HepG2 (cell line): Measurements from ENCODE around the gene ESYT1. TPM values are rescaled to one million over a fixed set of nuclear protein-coding genes. Genes with fewer than 3 reads are reported as not detected.

Experiments
- ATAC-seq: fragments of 200-7000 bp; cut with Tn5 transposase; 3 replicates; pipeline ENCODE4 v1.9.1; 2020; ENCODE audit warnings: mild to moderate bottlenecking, moderate library complexity
- BruUV-seq: library from RNA; stranded (reverse); fragments of 400-500 nt; replicated peaks from 2 replicates; lab custom pipeline; 2021; lab: Mats Ljungman, UMichigan
- CTCF ChIA-PET: fragments of 300-600 bp; formaldehyde crosslinking; extraction: SDS; loops from one replicate; lab custom pipeline; 2021; ENCODE audit warnings: low total read pairs, inconsistent platforms, low intra/inter-chr PET ratio; lab: Yijun Ruan, JAX
- POLR2A ChIA-PET: fragments of 350-600 bp; sonication (Branson Sonifier 250); formaldehyde crosslinking; loops from one replicate; lab custom pipeline; 2020; ENCODE audit warnings: antibody characterized with exemption, inconsistent platforms; lab: Yijun Ruan, JAX
- DNase-seq: peaks from one replicate; pipeline ENCODE4 v3.0.0-alpha.2; 2015; ENCODE audit warnings: low spot score
- FAIRE-seq: peaks from 3 replicates; lab custom pipeline; 2011; peaks lifted over from hg19 to GRCh38; lab: Jason Lieb, UNC
- H2AFZ ChIP-seq: one replicate; pipeline ENCODE4 v1.6.1; 2011; ENCODE audit warnings: low read length, inconsistent platforms
- H3K27ac ChIP-seq: fragments of 300-600 bp; 3 replicates; pipeline ENCODE4 v1.8.0; 2011; ENCODE audit warnings: mixed run types, mild to moderate bottlenecking, mixed read lengths, low read length, inconsistent platforms; ENCODE audit not compliant: insufficient read depth; ENCODE audit errors: extremely low read length
- H3K27me3 ChIP-seq, 2 experiments: fragments of 200-600 bp in 1 of 2; 2 replicates in 1 of 2; 3 replicates in 1 of 2; pipeline versions ENCODE4 v1.6.0 to v1.8.0; 2011; ENCODE audit warnings: low read length in 2 of 2, mild to moderate bottlenecking in 2 of 2, moderate library complexity in 2 of 2, inconsistent platforms in 1 of 2; ENCODE audit not compliant: insufficient read depth in 2 of 2, control insufficient read depth in 1 of 2
- H3K36me3 ChIP-seq, 2 experiments: fragments of 200-600 bp in 1 of 2; replicated peaks in 1 of 2; 2 replicates in 1 of 2; 3 replicates in 1 of 2; pipeline versions ENCODE4 v1.5.1 to v1.8.0; 2011; ENCODE audit warnings: low read length in 2 of 2, inconsistent platforms in 1 of 2; ENCODE audit not compliant: insufficient read depth in 2 of 2, control insufficient read depth in 1 of 2
- H3K4me1 ChIP-seq: 2 replicates; pipeline ENCODE4 v1.5.1; 2012; ENCODE audit warnings: low read length, inconsistent platforms; ENCODE audit not compliant: insufficient read depth
- H3K4me2 ChIP-seq: 2 replicates; pipeline ENCODE4 v1.6.0; 2011; ENCODE audit warnings: low read depth, low read length, inconsistent platforms
- H3K4me3 ChIP-seq, 3 experiments: fragments of 200-600 bp in 1 of 3; sonication (generic), shearing (Covaris generic) in 1 of 3; replicated peaks in 1 of 3; 2 replicates each; pipeline ENCODE4 v1.5.1; 2011 to 2016; ENCODE audit warnings: low read length in 3 of 3, inconsistent platforms in 2 of 3, low read depth in 2 of 3, mild to moderate bottlenecking in 2 of 3, control low read depth in 1 of 3, mixed read lengths in 1 of 3; ENCODE audit not compliant: insufficient read depth in 1 of 3
- H3K79me2 ChIP-seq: one replicate; pipeline ENCODE4 v1.6.1; 2011; ENCODE audit warnings: low read length, inconsistent platforms; ENCODE audit not compliant: insufficient read depth
- H3K9ac ChIP-seq: 2 replicates; pipeline ENCODE4 v1.6.0; 2011; ENCODE audit warnings: mild to moderate bottlenecking, low read depth, low read length, inconsistent platforms; ENCODE audit not compliant: insufficient read depth
- H3K9me3 ChIP-seq: 2 replicates; pipeline ENCODE4 v1.5.1; 2012; ENCODE audit warnings: mild to moderate bottlenecking, low read length
- H4K20me1 ChIP-seq: 2 replicates; pipeline ENCODE4 v1.6.0; 2011; ENCODE audit warnings: inconsistent platforms, mild to moderate bottlenecking, low read length, moderate library complexity; ENCODE audit not compliant: insufficient read depth
- CERS6 ChIP-seq: sonication (generic); formaldehyde crosslinking; IDR thresholded peaks from 2 replicates; pipeline ENCODE4 v1.5.0; 2020; ENCODE audit warnings: missing genetic modification reagents
- HNF4A ChIP-seq: sonication (generic); formaldehyde crosslinking; IDR thresholded peaks from 2 replicates; pipeline ENCODE4 v1.4.0; 2020; ENCODE audit warnings: missing genetic modification reagents
- HNRNPH1 ChIP-seq: fragments of 200-400 bp; formaldehyde crosslinking; optimal IDR thresholded peaks from 2 replicates; pipeline ENCODE3; 2017; ENCODE audit warnings: mild to moderate bottlenecking, low read depth, low read length
- PATZ1 ChIP-seq: sonication (generic); formaldehyde crosslinking; IDR thresholded peaks from 2 replicates; pipeline ENCODE4 v1.4.0; 2020; ENCODE audit warnings: missing genetic modification reagents
- RAD21 ChIP-seq: fragments of 450-650 bp; formaldehyde crosslinking; IDR thresholded peaks from 2 replicates; pipeline ENCODE4 v1.5.0; 2020; ENCODE audit warnings: mild to moderate bottlenecking
- SMC3 ChIP-seq: IDR thresholded peaks from 2 replicates; pipeline ENCODE4 v1.6.1; 2011; ENCODE audit warnings: low read length, improper control_type of control experiment
- THAP9 ChIP-seq: sonication (generic); formaldehyde crosslinking; IDR thresholded peaks from 2 replicates; pipeline ENCODE4; 2020; ENCODE audit warnings: missing genetic modification reagents, mild to moderate bottlenecking, borderline replicate concordance
- ZNF574 ChIP-seq: sonication (generic); formaldehyde crosslinking; IDR thresholded peaks from 2 replicates; pipeline ENCODE4 v1.4.0; 2020; ENCODE audit warnings: missing genetic modification reagents
- ZNF687 ChIP-seq: sonication (generic); formaldehyde crosslinking; IDR thresholded peaks from 2 replicates; pipeline ENCODE4 v1.5.1; 2020; ENCODE audit warnings: mild to moderate bottlenecking, missing genetic modification reagents, moderate library complexity
- WGBS: methylation state at CpG from one replicate; pipeline ENCODE4 v1.1.6; 2017; ENCODE audit warnings: low lambda C conversion rate; 5-methylcytosine and 5-hydroxymethylcytosine counted together
- in situ Hi-C: cut with HindIII; loops from 2 replicates; pipeline ENCODE4 v1.10.0; 2017; ENCODE audit warnings: low pct_unique_long_range_greater_than_20kb; ENCODE audit not compliant: extremely low pct_ligation_motif_present
- intact Hi-C: fragments of 100-400 bp; cut with micrococcal nuclease; formaldehyde crosslinking; loops from one replicate; pipeline ENCODE4 v1.10.0; 2022; ENCODE audit not compliant: unreplicated experiment
- polyA plus RNA-seq, 8 experiments: library from polyadenylated mRNA; depleted of rRNA in 3 of 8; stranded (reverse) in 7 of 8; unstranded in 1 of 8; fragments of >200 nt; fragmentation: Illumina TruSeq in 4 of 8; extraction: Trizol in 4 of 8; gene quantifications; 2 replicates each; pipeline versions ENCODE4 v1.2.1 to v1.2.3, GENCODE V29; 2011 to 2016; ENCODE audit warnings: low read depth in 4 of 8, missing spikeins in 1 of 8, mixed read lengths in 1 of 8; ENCODE audit not compliant: insufficient read depth in 1 of 8
- total RNA-seq, 5 experiments: library from RNA; depleted of rRNA; stranded (reverse); fragments of >200 nt; fragmentation: Illumina TruSeq; extraction: Trizol; gene quantifications; 2 replicates each; pipeline ENCODE4 v1.2.3, GENCODE V29; 2016; ENCODE audit warnings: low read depth in 1 of 5

Gene ESYT1
- total and polyA plus RNA-seq, 2 of the 13 experiments (the other 11 are each of a cell fraction or from before 2014, with no cell fraction given), result 66.9 to 71.0 TPM

GRCh38 chr12:56084958-56085543 is 43.0 kb upstream of the ESYT1 start:
- no peak overlapping the region for H2AFZ ChIP-seq
- peak overlapping the region; percentile 8 for H3K27ac ChIP-seq
- POLR2A ChIA-PET, result interaction anchor here (0.7 to 10.2 kb wide), 4 partner anchors 11 to 33 kb away, joined by 3 to 279 read pairs (median 66); partner anchors contain the start of genes PA2G4, RPL41 and ZC3H10
- H3K4me3 ChIP-seq, result no peak overlapping the region
- intact Hi-C loops, result no loop called here
- no peak for ATAC-seq
- H3K9ac ChIP-seq, result no peak overlapping the region
- FAIRE-seq, result no peak
- H3K36me3 ChIP-seq, result peaks cover 29 to 59% of the 10 kb centered on the region in 2 experiments
- no peaks in the 10 kb centered on the region; a peak in 1 of 5 replicates for H3K27me3 ChIP-seq
- BruUV-seq, result no TSS peak
- CTCF ChIA-PET, result no interaction called here
- WGBS, result 94% methylated on average over 15 of the region's 15 CpGs
- H3K4me2 ChIP-seq, result no peak overlapping the region; the same call in 1 of the 2 replicates
- H4K20me1 ChIP-seq, result peaks cover 16% of the 10 kb centered on the region
- in situ Hi-C loops, result no loop called here
- H3K9me3 ChIP-seq, result no peaks in the 10 kb centered on the region
- DNase-seq, result no peak
- H3K4me1 ChIP-seq, result peaks cover 47% of the 10 kb centered on the region
- peaks cover 38% of the 10 kb centered on the region for H3K79me2 ChIP-seq
- TF ChIP-seq PATZ1 (CRISPR knock-in tag) (no peak), THAP9 (CRISPR knock-in tag) (no peak), CERS6 (CRISPR knock-in tag) (no peak), HNRNPH1 (no peak), ZNF574 (0 out of 2 replicates have a peak, but pooled peaks have one; percentile 25), RAD21 (CRISPR knock-in tag) (0 out of 2 replicates have a peak, but pooled peaks have one; percentile 16), ZNF687 (CRISPR knock-in tag) (peak; percentile 28; the same call in 1 of the 2 replicates), HNF4A (CRISPR knock-in tag) (peak; percentile 40; the same call in 1 of the 2 replicates), SMC3 (peak; percentile 35; the same call in 1 of the 2 replicates)
